SK-N-SH treated with all-trans-retinoic acid at 6 μM for 48 hours (cell line): ENCODE data around the gene GDF7.

Experiments used
- ATAC-seq: fragments of 200-7000 bp; cut with Tn5 transposase; 3 replicates; pipeline ENCODE4 v1.9.1; 2020; ENCODE audit warnings: mild to moderate bottlenecking, moderate library complexity
- BACH2 ChIP-seq: fragments of 250-450 bp; sonication (Bioruptor Pico); IDR thresholded peaks from 2 replicates; pipeline ENCODE4 v1.9.0; 2021; ENCODE audit warnings: mild to moderate bottlenecking, borderline replicate concordance
- CREB5 ChIP-seq: fragments of 250-450 bp; sonication (Bioruptor Pico); IDR thresholded peaks from 2 replicates; pipeline ENCODE4 v1.5.1; 2020; ENCODE audit warnings: low read depth, mild to moderate bottlenecking, moderate library complexity
- CSDC2 ChIP-seq: fragments of 250-450 bp; sonication (Bioruptor Pico); IDR thresholded peaks from 2 replicates; pipeline ENCODE4 v1.5.0; 2020; ENCODE audit warnings: mild to moderate bottlenecking, moderate library complexity
- CSRNP3 ChIP-seq: fragments of 250-450 bp; sonication (Bioruptor Pico); IDR thresholded peaks from 2 replicates; pipeline ENCODE4 v1.5.1; 2021; ENCODE audit warnings: mild to moderate bottlenecking, moderate library complexity
- ESRRG ChIP-seq: fragments of 250-450 bp; sonication (Bioruptor Pico); IDR thresholded peaks from 2 replicates; pipeline ENCODE4 v1.6.1; 2021; ENCODE audit warnings: mild to moderate bottlenecking
- ISL1 ChIP-seq: fragments of 250-450 bp; sonication (Bioruptor Pico); IDR thresholded peaks from 2 replicates; pipeline ENCODE4 v2.1.2; 2022; ENCODE audit warnings: mild to moderate bottlenecking, moderate library complexity
- OSR1 ChIP-seq: fragments of 250-450 bp; sonication (Bioruptor Pico); IDR thresholded peaks from 2 replicates; pipeline ENCODE4 v1.8.0; 2022; ENCODE audit warnings: moderate library complexity, mild to moderate bottlenecking, inconsistent platforms
- PATZ1 ChIP-seq: fragments of 250-450 bp; sonication (Bioruptor Pico); IDR thresholded peaks from 2 replicates; pipeline ENCODE4 v1.8.0; 2020; ENCODE audit warnings: mild to moderate bottlenecking, moderate library complexity, borderline replicate concordance
- POU6F1 ChIP-seq: fragments of 250-450 bp; sonication (Bioruptor Pico); IDR thresholded peaks from 2 replicates; pipeline ENCODE4 v1.8.0; 2021; ENCODE audit warnings: low read depth, mild to moderate bottlenecking, moderate library complexity, borderline replicate concordance
- PPARA ChIP-seq: fragments of 250-450 bp; sonication (Bioruptor Pico); IDR thresholded peaks from 2 replicates; pipeline ENCODE4 v1.5.0; 2020; ENCODE audit warnings: mild to moderate bottlenecking, borderline replicate concordance
- RARB ChIP-seq: fragments of 250-450 bp; sonication (Bioruptor Pico); IDR thresholded peaks from 2 replicates; pipeline ENCODE4 v1.8.0; 2021; ENCODE audit warnings: mild to moderate bottlenecking, moderate library complexity
- SNAI2 ChIP-seq: fragments of 250-450 bp; sonication (Bioruptor Pico); IDR thresholded peaks from 2 replicates; pipeline ENCODE4 v1.5.0; 2020; ENCODE audit warnings: mild to moderate bottlenecking, moderate library complexity
- TCF4 ChIP-seq: fragments of 250-450 bp; sonication (Bioruptor Pico); IDR thresholded peaks from 2 replicates; pipeline ENCODE4 v1.8.0; 2021; ENCODE audit warnings: mild to moderate bottlenecking, moderate library complexity, borderline replicate concordance
- TSHZ2 ChIP-seq: fragments of 250-450 bp; sonication (Bioruptor Pico); IDR thresholded peaks from 2 replicates; pipeline ENCODE4 v1.5.0; 2020; ENCODE audit warnings: mild to moderate bottlenecking, moderate library complexity
- ZC3H10 ChIP-seq: fragments of 250-450 bp; sonication (Bioruptor Pico); IDR thresholded peaks from 2 replicates; pipeline ENCODE4 v1.5.1; 2021; ENCODE audit warnings: mild to moderate bottlenecking, moderate library complexity
- ZFP3 ChIP-seq: fragments of 250-450 bp; sonication (Bioruptor Pico); IDR thresholded peaks from 2 replicates; pipeline ENCODE4 v1.5.0; 2020; ENCODE audit warnings: mild to moderate bottlenecking, moderate library complexity
- ZNF565 ChIP-seq: fragments of 450-650 bp; formaldehyde crosslinking; conservative IDR thresholded peaks from 2 replicates; pipeline ENCODE4 v1.5.0; 2020; ENCODE audit warnings: low read depth, mild to moderate bottlenecking, moderate library complexity
- ZNF70 ChIP-seq: fragments of 450-650 bp; formaldehyde crosslinking; IDR thresholded peaks from 2 replicates; pipeline ENCODE4 v1.5.0; 2020; ENCODE audit warnings: mild to moderate bottlenecking, moderate library complexity
- ZNF8 ChIP-seq: fragments of 450-650 bp; formaldehyde crosslinking; IDR thresholded peaks from 2 replicates; pipeline ENCODE4 v1.5.0; 2020; ENCODE audit warnings: mild to moderate bottlenecking, moderate library complexity

Gene GDF7

GRCh38 chr2:20646446-20646845, 20.5 kb upstream of the GDF7 start:
- ATAC-seq = no peak
- TF ChIP-seq ZFP3 (CRISPR knock-in tag) (no peak), OSR1 (CRISPR knock-in tag) (no peak), TCF4 (CRISPR knock-in tag) (no peak), ZC3H10 (CRISPR knock-in tag) (no peak), CREB5 (no peak), ISL1 (no peak), PPARA (CRISPR knock-in tag) (no peak), ZNF70 (CRISPR knock-in tag) (no peak), ZNF565 (CRISPR knock-in tag) (no peak), CSRNP3 (CRISPR knock-in tag) (no peak), ZNF8 (CRISPR knock-in tag) (no peak), RARB (CRISPR knock-in tag) (no peak), TSHZ2 (CRISPR knock-in tag) (no peak)

- TF ChIP-seq POU6F1 (no peak), SNAI2 (CRISPR knock-in tag) (no peak), CREB5 (no peak), PPARA (CRISPR knock-in tag) (no peak), ZNF8 (CRISPR knock-in tag) (no peak), CSDC2 (CRISPR knock-in tag) (no peak), PATZ1 (CRISPR knock-in tag) (no peak), CSRNP3 (CRISPR knock-in tag) (no peak), BACH2 (CRISPR knock-in tag) (no peak), ISL1 (no peak), ESRRG (CRISPR knock-in tag) (no peak), ZNF565 (CRISPR knock-in tag) (no peak), ZFP3 (CRISPR knock-in tag) (no peak)
- no peak for ATAC-seq
These were observed 19.7 kb upstream of the GDF7 start for GRCh38 chr2:20647211-20647610.
